H1 (cell line): ENCODE results near the gene VPS41. TPM values are rescaled to one million over a fixed set of nuclear protein-coding genes. Genes with fewer than 3 reads are reported as not detected.

Source experiments
- CTCF ChIA-PET: fragments of 300-600 bp; sonication (Branson Sonifier 250); formaldehyde crosslinking; loops from one replicate; lab custom pipeline; 2021; ENCODE audit not compliant: partially characterized antibody; lab: Charles Lee
- POLR2A ChIA-PET: fragments of 300-600 bp; sonication (Branson Sonifier 250); formaldehyde crosslinking; loops from one replicate; lab custom pipeline; 2021; ENCODE audit warnings: inconsistent platforms; ENCODE audit not compliant: partially characterized antibody; lab: Charles Lee
- DNase-seq, 2 experiments: peaks; one replicate each; pipeline versions ENCODE4 v3.0.0 to v3.0.0-alpha.2; 2010 to 2022; ENCODE audit warnings: low spot score in 2 of 2, low read depth in 1 of 2, mixed read lengths in 1 of 2
- FAIRE-seq: peaks from 2 replicates; lab custom pipeline; 2011; peaks lifted over from hg19 to GRCh38; lab: Jason Lieb, UNC
- H2AFZ ChIP-seq: 2 replicates; pipeline ENCODE4 v1.8.1; 2012; ENCODE audit warnings: low read length, inconsistent platforms
- H2AK5ac ChIP-seq: 2 replicates; pipeline ENCODE4 v1.6.1; 2013; ENCODE audit warnings: low read depth, low read length
- H2BK120ac ChIP-seq: replicated peaks from 2 replicates; pipeline ENCODE3; 2013; ENCODE audit warnings: low read depth, low read length, inconsistent platforms
- H2BK12ac ChIP-seq: 2 replicates; pipeline ENCODE4 v1.6.1; 2013; ENCODE audit warnings: low read depth, low read length
- H2BK15ac ChIP-seq: 2 replicates; pipeline ENCODE4 v1.6.1; 2013; ENCODE audit warnings: low read length
- H2BK20ac ChIP-seq: 2 replicates; pipeline ENCODE4 v1.6.1; 2013; ENCODE audit warnings: low read length
- H2BK5ac ChIP-seq: 2 replicates; pipeline ENCODE4 v1.6.1; 2013; ENCODE audit warnings: low read depth, low read length
- H3K14ac ChIP-seq: 2 replicates; pipeline ENCODE4 v1.6.1; 2013; ENCODE audit warnings: inconsistent platforms; ENCODE audit not compliant: insufficient read length
- H3K18ac ChIP-seq: 2 replicates; pipeline ENCODE4 v1.6.1; 2013; ENCODE audit warnings: low read length; ENCODE audit errors: extremely low read depth
- H3K23ac ChIP-seq: 2 replicates; pipeline ENCODE4 v1.6.1; 2013; ENCODE audit warnings: inconsistent platforms; ENCODE audit not compliant: insufficient read length
- H3K23me2 ChIP-seq: 2 replicates; pipeline ENCODE4 v1.6.1; 2013; ENCODE audit warnings: low read depth, low read length
- H3K27ac ChIP-seq: 2 replicates; pipeline ENCODE4 v1.6.1; 2011; ENCODE audit warnings: low read depth, low read length, inconsistent platforms
- H3K27me3 ChIP-seq, 4 experiments: replicated peaks in 1 of 4; 1 replicate in 1 of 4; 2 replicates in 3 of 4; pipeline versions ENCODE4 v1.6.1 to v1.8.1; 2011 to 2013; ENCODE audit warnings: low read length in 3 of 4, mild to moderate bottlenecking in 3 of 4, inconsistent platforms in 2 of 4, mixed read lengths in 2 of 4, moderate library complexity in 1 of 4; ENCODE audit not compliant: control insufficient read depth in 3 of 4, insufficient read depth in 3 of 4; ENCODE audit errors: extremely low read depth in 1 of 4
- H3K36me3 ChIP-seq, 4 experiments: 2 replicates each; pipeline versions ENCODE4 v1.6.1 to v1.8.1; 2011 to 2013; ENCODE audit warnings: mild to moderate bottlenecking in 4 of 4, low read length in 3 of 4, moderate library complexity in 2 of 4, control low read depth in 1 of 4, inconsistent platforms in 1 of 4; ENCODE audit not compliant: insufficient read depth in 4 of 4, control insufficient read depth in 2 of 4
- H3K4ac ChIP-seq: replicated peaks from 2 replicates; pipeline ENCODE3; 2013; ENCODE audit warnings: low read length, low read depth, mixed read lengths, inconsistent platforms; ENCODE audit not compliant: insufficient read length
- H3K4me1 ChIP-seq, 4 experiments: replicated peaks in 1 of 4; 1 replicate in 1 of 4; 2 replicates in 3 of 4; pipeline versions ENCODE4 v1.6.1 to v1.8.1; 2011 to 2013; ENCODE audit warnings: low read length in 3 of 4, inconsistent platforms in 2 of 4, mixed read lengths in 1 of 4; ENCODE audit not compliant: insufficient read depth in 4 of 4, control insufficient read depth in 3 of 4
- H3K4me2 ChIP-seq, 2 experiments: 2 replicates each; pipeline versions ENCODE4 v1.6.1 to v1.8.1; 2011 to 2013; ENCODE audit warnings: low read depth in 2 of 2, low read length in 2 of 2, control low read depth in 1 of 2, inconsistent platforms in 1 of 2, mild to moderate bottlenecking in 1 of 2; ENCODE audit not compliant: insufficient read depth in 1 of 2
- H3K4me3 ChIP-seq, 4 experiments: fragments of 200-600, 300-600 bp in 1 of 4; sonication (generic), shearing (Covaris generic), sonication (Bioruptor Twin) in 1 of 4; 2 replicates each; pipeline versions ENCODE4 v1.5.1 to v1.8.1; 2011 to 2016; ENCODE audit warnings: low read length in 4 of 4, low read depth in 3 of 4, control low read depth in 2 of 4, inconsistent platforms in 2 of 4, mild to moderate bottlenecking in 2 of 4, mixed read lengths in 1 of 4, moderate library complexity in 1 of 4; ENCODE audit not compliant: insufficient read depth in 2 of 4; ENCODE audit errors: extremely low read depth in 1 of 4
- H3K56ac ChIP-seq: replicated peaks from 2 replicates; pipeline ENCODE3; 2013; ENCODE audit warnings: low read depth, mild to moderate bottlenecking, mixed read lengths, low read length, inconsistent platforms; ENCODE audit not compliant: insufficient read length
- H3K79me1 ChIP-seq: 2 replicates; pipeline ENCODE4 v1.6.1; 2013; ENCODE audit warnings: low read depth, low read length, control low read depth
- H3K79me2 ChIP-seq, 2 experiments: 2 replicates each; pipeline versions ENCODE4 v1.6.1 to v1.8.1; 2012 to 2013; ENCODE audit warnings: low read length in 2 of 2, mild to moderate bottlenecking in 2 of 2, inconsistent platforms in 1 of 2; ENCODE audit not compliant: insufficient read depth in 2 of 2, control insufficient read depth in 1 of 2
- H3K9ac ChIP-seq, 4 experiments: replicated peaks in 1 of 4; 1 replicate in 1 of 4; 2 replicates in 3 of 4; pipeline versions ENCODE4 v1.6.1 to v1.8.1; 2011 to 2013; ENCODE audit warnings: low read depth in 3 of 4, low read length in 3 of 4, control low read depth in 2 of 4, mild to moderate bottlenecking in 2 of 4, moderate library complexity in 2 of 4, inconsistent platforms in 1 of 4; ENCODE audit errors: extremely low read depth in 1 of 4
- H3K9me3 ChIP-seq, 2 experiments: 2 replicates each; pipeline versions ENCODE4 v1.6.1 to v1.8.1; 2012 to 2013; ENCODE audit warnings: mild to moderate bottlenecking in 2 of 2, moderate library complexity in 2 of 2, control low read depth in 1 of 2, inconsistent platforms in 1 of 2, low read depth in 1 of 2, low read length in 1 of 2, mixed read lengths in 1 of 2; ENCODE audit not compliant: insufficient read depth in 2 of 2
- H4K20me1 ChIP-seq, 2 experiments: replicated peaks in 1 of 2; 2 replicates each; pipeline versions ENCODE3 to v1.8.1; 2011 to 2013; ENCODE audit warnings: inconsistent platforms in 2 of 2, low read length in 2 of 2, mild to moderate bottlenecking in 1 of 2; ENCODE audit not compliant: insufficient read depth in 2 of 2, control insufficient read depth in 1 of 2
- H4K5ac ChIP-seq: 2 replicates; pipeline ENCODE4 v1.6.1; 2013; ENCODE audit warnings: low read length, low read depth, mixed read lengths, inconsistent platforms; ENCODE audit not compliant: insufficient read length
- H4K8ac ChIP-seq: 2 replicates; pipeline ENCODE4 v1.8.0; 2013; ENCODE audit warnings: mild to moderate bottlenecking, moderate library complexity, low read length, inconsistent platforms; ENCODE audit not compliant: insufficient read depth; ENCODE audit errors: extremely low read depth
- H4K91ac ChIP-seq: replicated peaks from 2 replicates; pipeline ENCODE3; 2013; ENCODE audit warnings: low read length, mixed read lengths, inconsistent platforms; ENCODE audit not compliant: insufficient read length
- BCL11A ChIP-seq, 2 experiments: IDR thresholded peaks; one replicate each; pipeline ENCODE4 v1.6.1; 2011; ENCODE audit warnings: low read depth in 2 of 2, low read length in 2 of 2, mild to moderate bottlenecking in 2 of 2
- FOSL1 ChIP-seq: IDR thresholded peaks from 2 replicates; pipeline ENCODE4 v1.6.1; 2011; ENCODE audit warnings: mild to moderate bottlenecking, low read depth, low read length, moderate library complexity; ENCODE audit not compliant: insufficient read depth
- JUN ChIP-seq: IDR thresholded peaks from 2 replicates; pipeline ENCODE4 v1.6.1; 2011; ENCODE audit warnings: low read depth, mild to moderate bottlenecking, improper control_type of control experiment, low read length
- KDM5A ChIP-seq: fragments of 200-600 bp; IDR thresholded peaks from 2 replicates; pipeline ENCODE4 v1.7.1; 2012; ENCODE audit warnings: mild to moderate bottlenecking, low read length, inconsistent platforms, mixed read lengths
- POLR2AphosphoS5 ChIP-seq: IDR thresholded peaks from 2 replicates; pipeline ENCODE4 v1.6.1; 2011; ENCODE audit warnings: low read depth, low read length
- SP4 ChIP-seq: IDR thresholded peaks from 2 replicates; pipeline ENCODE4 v1.6.1; 2012; ENCODE audit warnings: low read length, inconsistent platforms
- TCF12 ChIP-seq: IDR thresholded peaks from 2 replicates; pipeline ENCODE4 v1.6.1; 2011; ENCODE audit warnings: low read depth, mild to moderate bottlenecking, low read length
- TEAD4 ChIP-seq: IDR thresholded peaks from 2 replicates; pipeline ENCODE4 v1.6.1; 2012; ENCODE audit warnings: low read depth, low read length, inconsistent platforms, mixed read lengths
- WGBS, 2 experiments: shearing (Covaris generic) in 1 of 2; methylation state at CpG; one replicate each; pipeline versions ENCODE4 v1.1.6 to v1.1.7; 2013 to 2015; ENCODE audit warnings: low lambda C conversion rate in 2 of 2, mixed read lengths in 2 of 2, inconsistent platforms in 1 of 2, low coverage in 1 of 2, missing lambda C conversion rate in 1 of 2; ENCODE audit not compliant: insufficient replicate concordance in 2 of 2, insufficient coverage in 1 of 2, insufficient read length in 1 of 2; ENCODE audit errors: extremely low coverage in 1 of 2, missing lambda C conversion rate in 1 of 2; 5-methylcytosine and 5-hydroxymethylcytosine counted together
- polyA plus RNA-seq, 7 experiments: library from polyadenylated mRNA; depleted of rRNA in 3 of 7; stranded (reverse) in 5 of 7; unstranded in 2 of 7; fragments of >200 nt in 5 of 7; fragments of 200-250 nt in 2 of 7; gene quantifications; 1 replicate in 5 of 7; 2 replicates in 1 of 7; 4 replicates in 1 of 7; pipeline versions ENCODE4 v1.2.1 to v1.2.3, GENCODE V29; 2011 to 2013; ENCODE audit warnings: missing spikeins in 2 of 7, mixed read lengths in 2 of 7
- total RNA-seq: library from RNA; stranded (reverse); fragmentation: NEBNext Ultra II Directional; extraction: Animal tissue kit (Norgen Biotek cat#: 25700); gene quantifications from 2 replicates; pipeline ENCODE4 v1.2.1, GENCODE V29; 2021

The VPS41 gene
- total and polyA plus RNA-seq, 2 of the 8 experiments (the other 6 are each of a cell fraction or from before 2014, with no cell fraction given) = 10.7 to 63.3 TPM

DNA sequence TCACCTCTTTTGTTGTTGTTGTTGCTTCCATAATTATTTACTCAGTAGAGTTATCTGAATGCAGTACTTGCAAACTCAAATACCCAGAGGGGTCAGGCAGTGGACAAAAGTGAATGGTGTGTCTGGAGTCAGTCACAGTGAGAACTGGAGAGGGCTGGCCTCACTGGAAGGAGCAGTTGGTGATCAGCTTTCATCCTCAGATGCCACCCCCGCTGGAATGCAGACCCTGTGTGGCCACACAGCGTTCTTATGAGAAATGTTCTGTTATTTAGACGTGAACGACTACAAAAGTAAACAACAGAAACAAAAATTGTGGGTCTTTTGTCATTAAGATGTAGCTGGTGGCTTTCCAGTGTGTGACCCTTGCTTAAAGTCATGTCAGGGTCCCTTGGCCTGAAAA, 29.6 kb upstream of the VPS41 start:
- H3K4ac ChIP-seq = no peak overlapping the region
- no peak overlapping the region for H3K4me3 ChIP-seq
- no peaks in the 10 kb centered on the region for H3K79me2 ChIP-seq
- FAIRE-seq = no peak
- H2AK5ac ChIP-seq = no peak overlapping the region
- H3K27ac ChIP-seq = no peak overlapping the region
- H3K9me3 ChIP-seq = no peaks in the 10 kb centered on the region
- no peak overlapping the region for H2BK120ac ChIP-seq
- H4K91ac ChIP-seq = no peak overlapping the region
- ChIA-PET POLR2A (no interaction called here), CTCF (interaction anchor here (0.9 to 1.3 kb wide), 2 partner anchors 8 to 525 kb away, joined by 3 read pairs; no protein-coding TSS in a partner anchor)
- no peaks in the 10 kb centered on the region for H3K79me1 ChIP-seq
- H3K4me1 ChIP-seq = peaks cover 0 to 13% (median 0%) of the 10 kb centered on the region in 4 experiments; a peak in 1 of 7 replicates
- no peak overlapping the region for H2BK15ac ChIP-seq
- peak overlapping the region; percentile 17; the same call in 1 of the 2 replicates for H2AFZ ChIP-seq
- no peak overlapping the region for H3K14ac ChIP-seq
- no peak for DNase-seq
- H4K20me1 ChIP-seq = no peaks in the 10 kb centered on the region
- H4K5ac ChIP-seq = no peak overlapping the region
- no peak overlapping the region for H3K56ac ChIP-seq
- no peaks in the 10 kb centered on the region for H3K27me3 ChIP-seq
- H2BK12ac ChIP-seq = no peak overlapping the region
- no peak overlapping the region for H3K23ac ChIP-seq
- H4K8ac ChIP-seq = no peak overlapping the region
- no peak overlapping the region for H2BK5ac ChIP-seq
- no peak overlapping the region for H3K18ac ChIP-seq
- WGBS, 2 experiments = 58% methylated on average over 4 of the region's 4 CpGs; no CpG with 5 or more reads in 1 of the 2 experiments
- H2BK20ac ChIP-seq = no peak overlapping the region
- H3K23me2 ChIP-seq = no peaks in the 10 kb centered on the region
- no peak for TF ChIP-seq POLR2AphosphoS5
- no peak for TF ChIP-seq SP4
- no peak for TF ChIP-seq KDM5A
- TF ChIP-seq BCL11A (IDR thresholded peaks at IDR 0.05; ENCODE audit: low read depth in 2 of 2, low read length in 2 of 2) = no peak
- no peak for TF ChIP-seq JUN
- TF ChIP-seq FOSL1 = no peak
- TF ChIP-seq TEAD4 = peak; percentile 75; the same call in 1 of the 2 replicates
- no peak for TF ChIP-seq TCF12
- TF ChIP-seq, all 59 proteins: peak for 1
- no peak overlapping the region for H3K4me2 ChIP-seq
- no peaks in the 10 kb centered on the region for H3K36me3 ChIP-seq
- H3K9ac ChIP-seq = no peak overlapping the region
